Glomerular visceral epithelial cell (primary cell): ENCODE data around the gene MERTK.

Experiments used
- DNase-seq: peaks from one replicate; pipeline ENCODE4 v3.0.0-alpha.2; 2016; ENCODE audit errors: extremely low spot score

MERTK gene

GRCh38 chr2:111977240-111977639, 78.8 kb downstream of the MERTK start:
- DNase-seq = no peak

GRCh38 chr2:111978452-111979170, 80.2 kb downstream of the MERTK start:
- no peak for DNase-seq

GRCh38 chr2:111981666-111982065, 83.3 kb downstream of the MERTK start:
- DNase-seq = no peak

GRCh38 chr2:111982822-111983221, 84.4 kb downstream of the MERTK start:
- no peak for DNase-seq

GRCh38 chr2:111983478-111984212, 85.2 kb downstream of the MERTK start:
- DNase-seq = no peak

- DNase-seq = no peak
These were observed 85.8 kb downstream of the MERTK start for GRCh38 chr2:111984213-111984604.

- no peak for DNase-seq
These were observed 87.1 kb downstream of the MERTK start for GRCh38 chr2:111985514-111985913.

GRCh38 chr2:111986116-111986900, 87.9 kb downstream of the MERTK start:
- DNase-seq = peak; percentile 54

GRCh38 chr2:111990375-111990774, 92.0 kb downstream of the MERTK start:
- DNase-seq = no peak

GRCh38 chr2:111990856-111991255, 92.4 kb downstream of the MERTK start:
- DNase-seq = peak; percentile 66

GRCh38 chr2:111994042-111994441, 95.6 kb downstream of the MERTK start:
- DNase-seq = no peak

GRCh38 chr2:111995148-111995547, 96.7 kb downstream of the MERTK start:
- DNase-seq = no peak

GRCh38 chr2:111999809-112000208, 101.4 kb downstream of the MERTK start:
- DNase-seq = no peak

GRCh38 chr2:112000399-112001135, 102.2 kb downstream of the MERTK start:
- no peak for DNase-seq

- DNase-seq = no peak
These were observed 102.8 kb downstream of the MERTK start for GRCh38 chr2:112001136-112001715.

- no peak for DNase-seq
These were observed 103.5 kb downstream of the MERTK start for GRCh38 chr2:112001942-112002341.

GRCh38 chr2:112003576-112004252, 105.3 kb downstream of the MERTK start:
- DNase-seq = no peak

GRCh38 chr2:112004253-112004645, 105.8 kb downstream of the MERTK start:
- no peak for DNase-seq

- DNase-seq = no peak
These were observed 107.1 kb downstream of the MERTK start for GRCh38 chr2:112005406-112006075.

GRCh38 chr2:112006076-112006410, 107.6 kb downstream of the MERTK start:
- DNase-seq = peak; percentile 51
